ENCODE results near the gene C2orf81. TPM values are rescaled to one million over a fixed set of nuclear protein-coding genes. Genes with fewer than 3 reads are reported as not detected.
"Not testable (repeated sequence)": the region's sequence is repeated elsewhere in the genome, so short reads cannot be mapped to it uniquely, and the experiment has no call there.

Gene C2orf81
- 1 to 10 TPM; 3.1 to 3.8 TPM for total RNA-seq

GRCh38 chr2:74421221-74421870 is at the start of gene C2orf81, which contains the start of gene WDR54:
C2orf81 (minus strand) TSS chr2:74421619; CDS start chr2:74421560, 59 bp downstream.
WDR54 (plus strand) TSS chr2:74421730; CDS start chr2:74422154, 424 bp downstream.
- ChIA-PET CTCF (interaction anchor here (0.6 to 0.9 kb wide), 4 partner anchors 59 to 420 kb away, joined by 3 to 4 read pairs (median 4); no protein-coding TSS in a partner anchor), POLR2A (interaction anchor here (0.6 to 1.0 kb wide), 5 partner anchors 29 to 301 kb away, joined by 3 to 5 read pairs (median 3); partner anchors contain the start of gene WBP1)

GRCh38 chr2:74470742-74471141 is 49.3 kb upstream of the C2orf81 start:
- POLR2A ChIA-PET = interaction anchor here (0.6 kb wide), 1 partner anchor 19 kb away, joined by 5 read pairs; no protein-coding TSS in a partner anchor
- CTCF ChIA-PET = interaction anchor here (0.6 to 4.0 kb wide), 3 partner anchors 11 to 78 kb away, joined by 3 to 34 read pairs (median 3); partner anchors contain the start of genes CCDC142 and TTC31

- ChIA-PET POLR2A (interaction anchor here (1.6 kb wide), 1 partner anchor 18 kb away, joined by 3 read pairs; the partner anchor contains the start of gene CCDC142), CTCF (interaction anchor here (1.2 kb wide), 1 partner anchor 90 kb away, joined by 6 read pairs; the partner anchor contains the start of gene LOXL3)
Observed at GRCh38 chr2:74464406-74464805, 43.0 kb upstream of the C2orf81 start.

GRCh38 chr2:74462786-74463105 is 41.3 kb upstream of the C2orf81 start:
- ChIA-PET CTCF (no interaction called here), POLR2A (no interaction called here)

- CTCF ChIA-PET = no interaction called here
- POLR2A ChIA-PET = interaction anchor here (0.5 kb wide), 1 partner anchor 283 kb away, joined by 4 read pairs; no protein-coding TSS in a partner anchor
Observed at GRCh38 chr2:74462054-74462785, 40.8 kb upstream of the C2orf81 start.

- POLR2A ChIA-PET = interaction anchor here (0.5 kb wide), 1 partner anchor 282 kb away, joined by 4 read pairs; no protein-coding TSS in a partner anchor
- CTCF ChIA-PET = interaction anchor here (0.8 kb wide), 1 partner anchor 27 kb away, joined by 3 read pairs; no protein-coding TSS in a partner anchor
Observed at GRCh38 chr2:74461187-74462053, 40.0 kb upstream of the C2orf81 start.

- POLR2A ChIA-PET = not testable (repeated sequence)
- CTCF ChIA-PET = interaction anchor here (1.6 to 4.0 kb wide), 2 partner anchors 22 to 69 kb away, joined by 4 to 24 read pairs; partner anchors contain the start of genes AUP1, CCDC142 and TTC31
Observed at GRCh38 chr2:74460187-74460586, 38.8 kb upstream of the C2orf81 start.

GRCh38 chr2:74459503-74460118 is 38.2 kb upstream of the C2orf81 start:
- CTCF ChIA-PET = interaction anchor here (1.4 to 4.0 kb wide), 3 partner anchors 16 to 69 kb away, joined by 3 to 24 read pairs (median 4); partner anchors contain the start of genes AUP1, CCDC142 and TTC31

GRCh38 chr2:74458938-74459363 is 37.5 kb upstream of the C2orf81 start:
- POLR2A ChIA-PET = interaction anchor here (1.1 to 1.8 kb wide), 6 partner anchors 13 to 72 kb away, joined by 3 to 13 read pairs (median 4); partner anchors contain the start of genes AUP1, C2orf81, HTRA2 and MRPL53
- CTCF ChIA-PET = interaction anchor here (1.4 to 4.0 kb wide), 3 partner anchors 17 to 70 kb away, joined by 3 to 24 read pairs (median 4); partner anchors contain the start of genes AUP1, CCDC142 and TTC31

More at GRCh38 chr2:74459503-74460118, 38.2 kb upstream of the C2orf81 start:
- POLR2A ChIA-PET = interaction anchor here (1.5 to 1.8 kb wide), 2 partner anchors 13 to 22 kb away, joined by 4 to 13 read pairs; partner anchors contain the start of gene MRPL53

- ChIA-PET POLR2A (interaction anchor here (1.1 to 1.8 kb wide), 6 partner anchors 14 to 73 kb away, joined by 3 to 13 read pairs (median 4); partner anchors contain the start of genes AUP1, C2orf81, HTRA2 and MRPL53), CTCF (interaction anchor here (1.4 to 4.0 kb wide), 2 partner anchors 17 to 24 kb away, joined by 3 to 24 read pairs; partner anchors contain the start of genes CCDC142 and TTC31)
Observed at GRCh38 chr2:74458132-74458937, 36.9 kb upstream of the C2orf81 start, which contains the start of gene WBP1. WBP1 (plus strand) TSS chr2:74458438; CDS start chr2:74458603, 165 bp downstream.

- POLR2A ChIA-PET = interaction anchor here (0.7 to 1.8 kb wide), 6 partner anchors 14 to 73 kb away, joined by 4 to 13 read pairs (median 6); partner anchors contain the start of genes AUP1, C2orf81, HTRA2 and MRPL53
- CTCF ChIA-PET = interaction anchor here (4.0 kb wide), 1 partner anchor 25 kb away, joined by 24 read pairs; the partner anchor contains the start of genes CCDC142 and TTC31
Observed at GRCh38 chr2:74457549-74458131, 36.2 kb upstream of the C2orf81 start.

- POLR2A ChIA-PET = interaction anchor here (0.7 to 0.8 kb wide), 2 partner anchors 14 to 72 kb away, joined by 7 read pairs; partner anchors contain the start of genes AUP1 and HTRA2
- CTCF ChIA-PET = interaction anchor here (0.5 to 4.0 kb wide), 4 partner anchors 25 to 514 kb away, joined by 3 to 24 read pairs (median 4); partner anchors contain the start of genes CCDC142, HTRA2 and TTC31
Observed at GRCh38 chr2:74457129-74457548, 35.7 kb upstream of the C2orf81 start.

GRCh38 chr2:74454654-74455511 is 33.5 kb upstream of the C2orf81 start, which contains the start of gene INO80B:
INO80B (plus strand) TSS chr2:74455087; CDS start chr2:74455117, 30 bp downstream.
- ChIA-PET CTCF (interaction anchor here (0.8 to 2.7 kb wide), 2 partner anchors 11 to 28 kb away, joined by 4 to 19 read pairs; partner anchors contain the start of genes CCDC142 and TTC31), POLR2A (interaction anchor here (1.0 to 1.3 kb wide), 3 partner anchors 28 to 249 kb away, joined by 3 to 8 read pairs (median 4); partner anchors contain the start of genes CCDC142 and TTC31)

GRCh38 chr2:74450570-74451190 is 29.3 kb upstream of the C2orf81 start:
- CTCF ChIA-PET = interaction anchor here (0.7 kb wide), 1 partner anchor 11 kb away, joined by 3 read pairs; no protein-coding TSS in a partner anchor
- POLR2A ChIA-PET = no interaction called here
